Mesenchymal stem cell (in vitro differentiated cells and primary cell): Measurements from ENCODE around the gene CCSER1.

Experiments used
- DNase-seq: peaks from one replicate; pipeline ENCODE4 v3.0.0-alpha.2; 2013
- H2AFZ ChIP-seq: one replicate; pipeline ENCODE4 v1.6.1; 2013; ENCODE audit warnings: low read depth, mild to moderate bottlenecking, control low read depth, inconsistent platforms, low read length, moderate library complexity
- H2AK5ac ChIP-seq: 2 replicates; pipeline ENCODE4 v1.6.1; 2013; ENCODE audit warnings: low read length, moderate library complexity, mild to moderate bottlenecking, inconsistent platforms; ENCODE audit not compliant: severe bottlenecking
- H2BK120ac ChIP-seq: one replicate; pipeline ENCODE4 v1.6.1; 2013; ENCODE audit warnings: low read depth, mild to moderate bottlenecking, inconsistent platforms, low read length, moderate library complexity
- H2BK12ac ChIP-seq, 2 experiments: one replicate each; pipeline ENCODE4 v1.6.1; 2013; ENCODE audit warnings: inconsistent platforms in 2 of 2, low read length in 2 of 2, mild to moderate bottlenecking in 2 of 2, moderate library complexity in 2 of 2, control low read depth in 1 of 2
- H2BK15ac ChIP-seq: one replicate; pipeline ENCODE4 v1.6.1; 2013; ENCODE audit warnings: mild to moderate bottlenecking, low read depth, inconsistent platforms; ENCODE audit not compliant: poor library complexity, severe bottlenecking
- H2BK5ac ChIP-seq: 2 replicates; pipeline ENCODE4 v1.6.1; 2013; ENCODE audit warnings: low read depth, mild to moderate bottlenecking, low read length, control low read depth, inconsistent platforms; ENCODE audit not compliant: poor library complexity, severe bottlenecking
- H3K14ac ChIP-seq, 2 experiments: one replicate each; pipeline ENCODE4 v1.6.1; 2013; ENCODE audit warnings: inconsistent platforms in 2 of 2, low read length in 2 of 2, control low read depth in 1 of 2, mild to moderate bottlenecking in 1 of 2, moderate library complexity in 1 of 2
- H3K18ac ChIP-seq, 2 experiments: one replicate each; pipeline ENCODE4 v1.6.1; 2013; ENCODE audit warnings: inconsistent platforms in 2 of 2, low read length in 2 of 2, control low read depth in 1 of 2, low read depth in 1 of 2, mild to moderate bottlenecking in 1 of 2
- H3K23ac ChIP-seq, 2 experiments: one replicate each; pipeline ENCODE4 v1.6.1; 2013; ENCODE audit warnings: inconsistent platforms in 2 of 2, low read length in 2 of 2, mild to moderate bottlenecking in 2 of 2, moderate library complexity in 2 of 2, control low read depth in 1 of 2
- H3K27ac ChIP-seq: 2 replicates; pipeline ENCODE4 v1.5.1; 2013; ENCODE audit warnings: mild to moderate bottlenecking, moderate library complexity, low read length, control low read depth, inconsistent platforms; ENCODE audit not compliant: poor library complexity, severe bottlenecking
- H3K27me3 ChIP-seq, 2 experiments: 2 replicates each; pipeline versions ENCODE4 v1.6.1 to v1.7.0; 2013; ENCODE audit warnings: low read length in 2 of 2, mild to moderate bottlenecking in 2 of 2, moderate library complexity in 2 of 2, control low read depth in 1 of 2, inconsistent platforms in 1 of 2; ENCODE audit not compliant: control insufficient read depth in 1 of 2, insufficient read depth in 1 of 2
- H3K36me3 ChIP-seq, 2 experiments: 2 replicates each; pipeline versions ENCODE4 v1.6.1 to v1.7.0; 2013; ENCODE audit warnings: low read length in 2 of 2, control low read depth in 1 of 2, inconsistent platforms in 1 of 2, low read depth in 1 of 2, mild to moderate bottlenecking in 1 of 2; ENCODE audit not compliant: insufficient read depth in 2 of 2, control insufficient read depth in 1 of 2
- H3K4ac ChIP-seq, 2 experiments: one replicate each; pipeline ENCODE4 v1.6.1; 2013; ENCODE audit warnings: inconsistent platforms in 2 of 2, low read length in 2 of 2, mild to moderate bottlenecking in 2 of 2, moderate library complexity in 2 of 2, control low read depth in 1 of 2, low read depth in 1 of 2
- H3K4me1 ChIP-seq: 2 replicates; pipeline ENCODE4 v1.6.1; 2013; ENCODE audit warnings: low read depth, low read length, control low read depth; ENCODE audit not compliant: control insufficient read depth, insufficient read depth
- H3K4me2 ChIP-seq: 2 replicates; pipeline ENCODE4 v1.6.1; 2013; ENCODE audit warnings: low read length, mild to moderate bottlenecking, inconsistent platforms; ENCODE audit not compliant: poor library complexity, severe bottlenecking
- H3K4me3 ChIP-seq, 2 experiments: 2 replicates each; pipeline versions ENCODE4 v1.5.1 to v1.7.0; 2013; ENCODE audit warnings: low read length in 2 of 2, mild to moderate bottlenecking in 2 of 2, control low read depth in 1 of 2, low read depth in 1 of 2; ENCODE audit not compliant: insufficient read depth in 1 of 2
- H3K79me1 ChIP-seq: replicated peaks from 2 replicates; pipeline ENCODE4 v1.6.1; 2013; ENCODE audit warnings: mild to moderate bottlenecking, control low read depth, low read length, inconsistent platforms; ENCODE audit not compliant: poor library complexity, severe bottlenecking
- H3K9ac ChIP-seq: 2 replicates; pipeline ENCODE4 v1.7.0; 2013; ENCODE audit warnings: mild to moderate bottlenecking, low read length, moderate library complexity
- H3K9me3 ChIP-seq: 2 replicates; pipeline ENCODE4 v1.7.0; 2013; ENCODE audit warnings: mild to moderate bottlenecking, low read length; ENCODE audit not compliant: control insufficient read depth
- H4K8ac ChIP-seq: one replicate; pipeline ENCODE4 v1.6.1; 2013; ENCODE audit warnings: inconsistent platforms, mild to moderate bottlenecking, low read length, moderate library complexity
- H4K91ac ChIP-seq: one replicate; pipeline ENCODE4 v1.6.1; 2013; ENCODE audit warnings: mild to moderate bottlenecking, low read length, inconsistent platforms
- WGBS: methylation state at CpG from one replicate; pipeline ENCODE4 v1.1.7; 2013; ENCODE audit warnings: mixed read lengths; 5-methylcytosine and 5-hydroxymethylcytosine counted together

CCSER1 gene

GRCh38 chr4:90840291-90840690, 713.1 kb downstream of the CCSER1 start:
- H3K9me3 ChIP-seq = no peaks in the 10 kb centered on the region
- no peak overlapping the region for H3K9ac ChIP-seq
- DNase-seq = no peak
- H4K91ac ChIP-seq = no peak overlapping the region
- H3K4me1 ChIP-seq = peaks cover 4% of the 10 kb centered on the region
- H3K4ac ChIP-seq = no peak overlapping the region
- no peak overlapping the region for H3K4me2 ChIP-seq
- no peak overlapping the region for H3K14ac ChIP-seq
- no peak overlapping the region for H2AK5ac ChIP-seq
- no peak overlapping the region for H2BK15ac ChIP-seq
- no CpG with 5 or more reads among the region's 3 CpGs for WGBS
- no peak overlapping the region for H4K8ac ChIP-seq
- H3K18ac ChIP-seq = no peak overlapping the region
- no peak overlapping the region for H3K23ac ChIP-seq
- H3K4me3 ChIP-seq = no peak overlapping the region
- H3K27ac ChIP-seq = no peak overlapping the region
- H2AFZ ChIP-seq = no peak overlapping the region
- no peaks in the 10 kb centered on the region for H3K36me3 ChIP-seq
- no peak overlapping the region for H2BK5ac ChIP-seq
- no peak overlapping the region for H2BK120ac ChIP-seq
- no peaks in the 10 kb centered on the region for H3K79me1 ChIP-seq
- no peak overlapping the region for H2BK12ac ChIP-seq
- no peaks in the 10 kb centered on the region for H3K27me3 ChIP-seq

GRCh38 chr4:90840828-90841227, 713.6 kb downstream of the CCSER1 start:
- no peaks in the 10 kb centered on the region for H3K79me1 ChIP-seq
- H3K23ac ChIP-seq = no peak overlapping the region
- H3K9ac ChIP-seq = no peak overlapping the region
- no peak overlapping the region for H2BK5ac ChIP-seq
- no peak overlapping the region for H4K8ac ChIP-seq
- H2BK12ac ChIP-seq = no peak overlapping the region
- no peak overlapping the region for H3K4me2 ChIP-seq
- H3K27ac ChIP-seq = no peak overlapping the region
- no peak overlapping the region for H3K4ac ChIP-seq
- H2BK15ac ChIP-seq = no peak overlapping the region
- no peak overlapping the region for H2AFZ ChIP-seq
- DNase-seq = no peak
- H3K9me3 ChIP-seq = no peaks in the 10 kb centered on the region
- H2BK120ac ChIP-seq = no peak overlapping the region
- no peaks in the 10 kb centered on the region for H3K36me3 ChIP-seq
- H3K27me3 ChIP-seq = no peaks in the 10 kb centered on the region
- no peak overlapping the region for H4K91ac ChIP-seq
- no peak overlapping the region for H3K4me3 ChIP-seq
- no peak overlapping the region for H2AK5ac ChIP-seq
- peaks cover 4% of the 10 kb centered on the region for H3K4me1 ChIP-seq
- no peak overlapping the region for H3K18ac ChIP-seq
- no peak overlapping the region for H3K14ac ChIP-seq

- 100% methylated on average over 1 of the region's 1 CpG for WGBS
- no peak overlapping the region for H2AK5ac ChIP-seq
- H4K8ac ChIP-seq = no peak overlapping the region
- no peak overlapping the region for H2BK5ac ChIP-seq
- no peak overlapping the region for H2BK12ac ChIP-seq
- H3K4me3 ChIP-seq = no peak overlapping the region
- H2BK120ac ChIP-seq = no peak overlapping the region
- H3K27me3 ChIP-seq = no peaks in the 10 kb centered on the region
- no peaks in the 10 kb centered on the region for H3K9me3 ChIP-seq
- H3K27ac ChIP-seq = no peak overlapping the region
- no peak for DNase-seq
- no peaks in the 10 kb centered on the region for H3K36me3 ChIP-seq
- no peak overlapping the region for H3K9ac ChIP-seq
- no peak overlapping the region for H4K91ac ChIP-seq
- peaks cover 3% of the 10 kb centered on the region for H3K4me1 ChIP-seq
- no peak overlapping the region for H2BK15ac ChIP-seq
- no peak overlapping the region for H3K23ac ChIP-seq
- no peak overlapping the region for H2AFZ ChIP-seq
- H3K18ac ChIP-seq = no peak overlapping the region
- H3K14ac ChIP-seq = no peak overlapping the region
- H3K4me2 ChIP-seq = no peak overlapping the region
- no peak overlapping the region for H3K4ac ChIP-seq
- H3K79me1 ChIP-seq = no peaks in the 10 kb centered on the region
These were observed 714.5 kb downstream of the CCSER1 start for GRCh38 chr4:90841676-90842075.

- Histone ChIP-seq H4K91ac (no peak overlapping the region), H2BK5ac (no peak overlapping the region), H3K4ac (no peak overlapping the region), H2BK15ac (no peak overlapping the region), H3K27me3 (no peaks in the 10 kb centered on the region), H3K9ac (no peak overlapping the region), H2BK120ac (no peak overlapping the region), H3K18ac (no peak overlapping the region), H3K4me3 (no peak overlapping the region), H3K14ac (no peak overlapping the region), H2AFZ (no peak overlapping the region), H3K27ac (peak overlapping the region; percentile 38), H2AK5ac (no peak overlapping the region), H3K36me3 (no peaks in the 10 kb centered on the region), H3K9me3 (no peaks in the 10 kb centered on the region), H3K79me1 (no peaks in the 10 kb centered on the region), H3K4me2 (no peak overlapping the region), H2BK12ac (no peak overlapping the region), H3K23ac (no peak overlapping the region), H3K4me1 (peaks cover 6% of the 10 kb centered on the region), H4K8ac (no peak overlapping the region)
- no peak for DNase-seq
- 86% methylated on average over 1 of the region's 2 CpGs for WGBS
These were observed 715.8 kb downstream of the CCSER1 start for GRCh38 chr4:90842960-90843359.
